Measurements from ENCODE around the gene KIF16B.

KIF16B gene

GRCh38 chr20:16552015-16552414 lies 21.2 kb downstream of the KIF16B start:
- no peak overlapping the region for H2BK12ac ChIP-seq (ENCODE audit: low read length in 2 of 2)
- no peaks in the 10 kb centered on the region for H3K9me3 ChIP-seq (ENCODE audit: control insufficient read depth, low read length)
- no peak overlapping the region for H3K9ac ChIP-seq (ENCODE audit: low read length)
- no peak overlapping the region for H2AK5ac ChIP-seq (ENCODE audit: low read length, severe bottlenecking)
- no peak overlapping the region for H3K4me2 ChIP-seq (ENCODE audit: low read length, poor library complexity, severe bottlenecking)
- H3K27ac ChIP-seq (ENCODE audit: low read length, poor library complexity, severe bottlenecking), result no peak overlapping the region
- H3K18ac ChIP-seq (ENCODE audit: low read depth in 1 of 2, low read length in 2 of 2), result no peak overlapping the region
- no peak overlapping the region for H2BK15ac ChIP-seq (ENCODE audit: low read depth, poor library complexity, severe bottlenecking)
- no peaks in the 10 kb centered on the region for H3K27me3 ChIP-seq (ENCODE audit: control insufficient read depth in 1 of 2, insufficient read depth in 1 of 2, low read length in 2 of 2)
- no peak overlapping the region for H4K8ac ChIP-seq (ENCODE audit: low read length)
- H2BK120ac ChIP-seq (ENCODE audit: low read depth, low read length), result no peak overlapping the region
- no peaks in the 10 kb centered on the region for H3K36me3 ChIP-seq (ENCODE audit: control insufficient read depth in 1 of 2, insufficient read depth in 2 of 2, low read depth in 1 of 2, low read length in 2 of 2)
- peaks cover 36% of the 10 kb centered on the region for H3K79me1 ChIP-seq (replicated peaks; ENCODE audit: low read length, poor library complexity, severe bottlenecking)
- no peak overlapping the region for H4K91ac ChIP-seq (ENCODE audit: low read length)
- DNase-seq, result no peak
- 81% methylated on average over 5 of the region's 5 CpGs for WGBS
- H3K14ac ChIP-seq (ENCODE audit: low read length in 2 of 2), result no peak overlapping the region
- H3K4me3 ChIP-seq (ENCODE audit: insufficient read depth in 1 of 2, low read depth in 1 of 2, low read length in 2 of 2), result no peak overlapping the region
- H3K23ac ChIP-seq (ENCODE audit: low read length in 2 of 2), result no peak overlapping the region
- peaks cover 4% of the 10 kb centered on the region for H3K4me1 ChIP-seq (ENCODE audit: control insufficient read depth, insufficient read depth, low read depth, low read length)
- no peak overlapping the region for H3K4ac ChIP-seq (ENCODE audit: low read depth in 1 of 2, low read length in 2 of 2)
- no peak overlapping the region for H2BK5ac ChIP-seq (ENCODE audit: low read depth, low read length, poor library complexity, severe bottlenecking)
- no peak overlapping the region for H2AFZ ChIP-seq (ENCODE audit: low read depth, low read length)

DNA sequence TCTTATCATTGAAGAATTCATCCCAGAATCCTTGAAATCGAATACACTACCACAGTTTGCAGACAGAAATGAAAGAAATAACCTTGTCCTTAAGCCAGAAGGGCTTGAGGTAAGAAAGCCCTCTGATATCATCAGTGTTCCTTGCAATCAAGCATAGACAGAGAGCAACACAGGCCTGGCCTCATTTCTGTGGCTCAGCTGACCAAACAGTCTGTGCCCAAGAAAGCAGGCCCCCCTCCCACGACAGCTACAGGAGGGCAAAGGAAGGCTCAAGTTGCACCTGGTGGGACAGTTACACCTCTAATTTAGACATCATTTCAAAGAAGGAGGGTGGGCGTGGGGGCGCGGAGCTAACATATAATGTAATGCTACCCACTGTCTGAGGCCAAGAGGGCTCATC lies 21.6 kb downstream of the KIF16B start:
- Histone ChIP-seq H3K9ac (ENCODE audit: low read length) (no peak overlapping the region), H4K8ac (ENCODE audit: low read length) (no peak overlapping the region), H3K4me3 (ENCODE audit: insufficient read depth in 1 of 2, low read depth in 1 of 2, low read length in 2 of 2) (no peak overlapping the region), H3K27ac (ENCODE audit: low read length, poor library complexity, severe bottlenecking) (no peak overlapping the region), H3K4ac (ENCODE audit: low read depth in 1 of 2, low read length in 2 of 2) (no peak overlapping the region), H2BK12ac (ENCODE audit: low read length in 2 of 2) (no peak overlapping the region), H2AFZ (ENCODE audit: low read depth, low read length) (no peak overlapping the region), H3K18ac (ENCODE audit: low read depth in 1 of 2, low read length in 2 of 2) (no peak overlapping the region), H3K23ac (ENCODE audit: low read length in 2 of 2) (no peak overlapping the region), H2AK5ac (ENCODE audit: low read length, severe bottlenecking) (no peak overlapping the region), H2BK15ac (ENCODE audit: low read depth, poor library complexity, severe bottlenecking) (no peak overlapping the region), H3K9me3 (ENCODE audit: control insufficient read depth, low read length) (no peaks in the 10 kb centered on the region), H2BK120ac (ENCODE audit: low read depth, low read length) (no peak overlapping the region), H3K27me3 (ENCODE audit: control insufficient read depth in 1 of 2, insufficient read depth in 1 of 2, low read length in 2 of 2) (no peaks in the 10 kb centered on the region), H3K14ac (ENCODE audit: low read length in 2 of 2) (no peak overlapping the region), H2BK5ac (ENCODE audit: low read depth, low read length, poor library complexity, severe bottlenecking) (no peak overlapping the region), H4K91ac (ENCODE audit: low read length) (no peak overlapping the region), H3K36me3 (ENCODE audit: control insufficient read depth in 1 of 2, insufficient read depth in 2 of 2, low read depth in 1 of 2, low read length in 2 of 2) (no peaks in the 10 kb centered on the region), H3K4me1 (ENCODE audit: control insufficient read depth, insufficient read depth, low read depth, low read length) (peaks cover 4% of the 10 kb centered on the region), H3K79me1 (replicated peaks; ENCODE audit: low read length, poor library complexity, severe bottlenecking) (peaks cover 36% of the 10 kb centered on the region), H3K4me2 (ENCODE audit: low read length, poor library complexity, severe bottlenecking) (no peak overlapping the region)
- WGBS, result 94% methylated on average over 5 of the region's 5 CpGs
- DNase-seq, result no peak

DNA sequence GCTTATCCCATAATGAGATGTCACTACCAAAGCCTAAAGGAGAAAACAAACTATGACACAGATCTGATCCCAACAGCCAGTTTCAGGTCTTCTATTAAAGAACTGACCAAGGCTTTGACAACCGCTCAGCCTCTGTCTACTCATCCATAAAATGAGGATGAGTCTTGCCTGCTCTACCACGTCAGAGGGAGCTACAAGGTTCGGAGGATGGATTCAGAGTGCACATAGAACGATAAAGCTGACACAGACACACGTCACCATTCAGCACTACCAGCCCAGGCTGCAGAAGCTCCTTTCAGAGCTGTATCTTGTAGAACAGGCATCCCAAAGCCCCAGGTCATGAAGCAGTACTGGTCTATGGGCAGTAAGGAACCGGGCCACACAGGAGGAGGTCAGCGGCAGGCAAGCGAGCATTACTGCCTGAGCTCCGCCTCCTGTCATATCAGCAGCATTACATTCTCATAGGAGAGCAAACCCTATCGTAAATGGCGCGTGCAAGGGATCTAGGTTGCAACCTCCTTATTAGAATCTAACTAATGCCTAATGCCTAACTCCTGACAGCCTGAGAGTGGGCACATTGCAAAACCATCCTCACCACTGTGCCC lies 25.1 kb downstream of the KIF16B start:
- H3K4ac ChIP-seq (ENCODE audit: low read depth in 1 of 2, low read length in 2 of 2), result no peak overlapping the region
- no peak overlapping the region for H2BK5ac ChIP-seq (ENCODE audit: low read depth, low read length, poor library complexity, severe bottlenecking)
- H3K9ac ChIP-seq (ENCODE audit: low read length), result no peak overlapping the region
- 93% methylated on average over 12 of the region's 12 CpGs for WGBS
- no peaks in the 10 kb centered on the region for H3K9me3 ChIP-seq (ENCODE audit: control insufficient read depth, low read length)
- no peak overlapping the region for H2BK120ac ChIP-seq (ENCODE audit: low read depth, low read length)
- H4K91ac ChIP-seq (ENCODE audit: low read length), result no peak overlapping the region
- H2AFZ ChIP-seq (ENCODE audit: low read depth, low read length), result no peak overlapping the region
- H2AK5ac ChIP-seq (ENCODE audit: low read length, severe bottlenecking), result no peak overlapping the region
- H2BK12ac ChIP-seq (ENCODE audit: low read length in 2 of 2), result no peak overlapping the region
- no peak overlapping the region for H4K8ac ChIP-seq (ENCODE audit: low read length)
- no peak overlapping the region for H3K4me3 ChIP-seq (ENCODE audit: insufficient read depth in 1 of 2, low read depth in 1 of 2, low read length in 2 of 2)
- no peak for DNase-seq
- H3K14ac ChIP-seq (ENCODE audit: low read length in 2 of 2), result no peak overlapping the region
- no peak overlapping the region for H3K27ac ChIP-seq (ENCODE audit: low read length, poor library complexity, severe bottlenecking)
- H2BK15ac ChIP-seq (ENCODE audit: low read depth, poor library complexity, severe bottlenecking), result no peak overlapping the region
- H3K27me3 ChIP-seq (ENCODE audit: control insufficient read depth in 1 of 2, insufficient read depth in 1 of 2, low read length in 2 of 2), result no peaks in the 10 kb centered on the region
- no peaks in the 10 kb centered on the region for H3K4me1 ChIP-seq (ENCODE audit: control insufficient read depth, insufficient read depth, low read depth, low read length)
- H3K4me2 ChIP-seq (ENCODE audit: low read length, poor library complexity, severe bottlenecking), result no peak overlapping the region
- H3K79me1 ChIP-seq (replicated peaks; ENCODE audit: low read length, poor library complexity, severe bottlenecking), result peaks cover 27% of the 10 kb centered on the region
- H3K23ac ChIP-seq (ENCODE audit: low read length in 2 of 2), result no peak overlapping the region
- no peak overlapping the region for H3K18ac ChIP-seq (ENCODE audit: low read depth in 1 of 2, low read length in 2 of 2)
- no peaks in the 10 kb centered on the region for H3K36me3 ChIP-seq (ENCODE audit: control insufficient read depth in 1 of 2, insufficient read depth in 2 of 2, low read depth in 1 of 2, low read length in 2 of 2)

GRCh38 chr20:16544949-16545348 lies 28.3 kb downstream of the KIF16B start:
- Histone ChIP-seq H2BK12ac (ENCODE audit: low read length in 2 of 2) (no peak overlapping the region), H2AFZ (ENCODE audit: low read depth, low read length) (no peak overlapping the region), H3K18ac (ENCODE audit: low read depth in 1 of 2, low read length in 2 of 2) (no peak overlapping the region), H2AK5ac (ENCODE audit: low read length, severe bottlenecking) (no peak overlapping the region), H4K91ac (ENCODE audit: low read length) (no peak overlapping the region), H3K4me2 (ENCODE audit: low read length, poor library complexity, severe bottlenecking) (no peak overlapping the region), H3K4ac (ENCODE audit: low read depth in 1 of 2, low read length in 2 of 2) (no peak overlapping the region), H2BK120ac (ENCODE audit: low read depth, low read length) (no peak overlapping the region), H3K27ac (ENCODE audit: low read length, poor library complexity, severe bottlenecking) (no peak overlapping the region), H3K79me1 (replicated peaks; ENCODE audit: low read length, poor library complexity, severe bottlenecking) (peaks cover 33% of the 10 kb centered on the region), H2BK5ac (ENCODE audit: low read depth, low read length, poor library complexity, severe bottlenecking) (no peak overlapping the region), H3K14ac (ENCODE audit: low read length in 2 of 2) (no peak overlapping the region), H3K36me3 (ENCODE audit: control insufficient read depth in 1 of 2, insufficient read depth in 2 of 2, low read depth in 1 of 2, low read length in 2 of 2) (no peaks in the 10 kb centered on the region), H2BK15ac (ENCODE audit: low read depth, poor library complexity, severe bottlenecking) (no peak overlapping the region), H3K9ac (ENCODE audit: low read length) (no peak overlapping the region), H3K9me3 (ENCODE audit: control insufficient read depth, low read length) (no peaks in the 10 kb centered on the region), H3K27me3 (ENCODE audit: control insufficient read depth in 1 of 2, insufficient read depth in 1 of 2, low read length in 2 of 2) (no peaks in the 10 kb centered on the region), H3K23ac (ENCODE audit: low read length in 2 of 2) (no peak overlapping the region), H4K8ac (ENCODE audit: low read length) (no peak overlapping the region), H3K4me1 (ENCODE audit: control insufficient read depth, insufficient read depth, low read depth, low read length) (no peaks in the 10 kb centered on the region), H3K4me3 (ENCODE audit: insufficient read depth in 1 of 2, low read depth in 1 of 2, low read length in 2 of 2) (no peak overlapping the region)
- no peak for DNase-seq
- 92% methylated on average over 4 of the region's 4 CpGs for WGBS

Data from mesenchymal stem cell (in vitro differentiated cells and primary cell).